HG03066 (cell line): ENCODE measurements around the gene MPO.

ENCODE experiments used
- ATAC-seq: cut with Tn5 transposase; IDR thresholded peaks from one replicate; pipeline ENCODE4 v1.9.1; 2021; ENCODE audit warnings: low read depth; ENCODE audit not compliant: unreplicated experiment

Gene MPO

DNA sequence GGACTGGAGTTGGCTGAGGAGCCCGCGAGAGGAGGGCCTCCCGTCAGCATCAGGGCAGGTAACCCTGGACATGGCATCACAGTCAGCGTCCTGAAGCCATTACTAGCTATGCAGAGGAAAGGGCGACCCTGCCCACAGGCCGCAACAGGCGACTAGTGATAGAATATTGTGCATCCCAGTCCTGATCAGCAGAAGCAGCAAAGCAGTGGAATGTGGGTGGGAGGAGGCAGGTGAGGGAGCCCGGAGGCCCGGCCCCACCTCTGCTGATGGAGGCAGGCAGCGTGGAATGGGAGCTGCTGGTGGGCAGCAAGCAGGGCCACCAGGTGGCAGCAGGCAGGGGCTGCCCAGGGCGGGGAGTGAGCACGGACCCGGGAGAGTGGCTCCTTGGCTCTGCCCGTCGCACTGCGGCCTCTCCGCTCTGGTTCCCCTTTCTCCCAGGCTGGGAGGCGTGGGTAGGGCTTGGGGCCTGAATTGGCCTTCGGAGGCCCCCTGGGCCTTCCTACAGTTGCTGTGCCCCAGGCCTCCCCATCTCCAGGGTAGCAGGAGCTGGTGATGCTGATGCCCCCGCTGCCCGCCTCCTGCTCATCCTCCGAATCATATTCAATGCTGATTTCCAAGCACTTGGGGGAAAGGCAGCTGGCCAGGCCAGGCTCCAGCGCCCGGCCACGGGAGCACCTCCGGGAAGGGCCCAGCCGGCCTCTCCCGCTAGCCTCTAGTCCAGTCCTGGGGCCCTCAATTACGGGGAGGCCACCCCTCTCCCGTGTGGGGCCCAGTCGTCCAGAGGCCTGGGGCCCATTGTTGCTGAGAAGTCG, 27.6 kb upstream of the MPO start:
- ATAC-seq, result no peak

DNA sequence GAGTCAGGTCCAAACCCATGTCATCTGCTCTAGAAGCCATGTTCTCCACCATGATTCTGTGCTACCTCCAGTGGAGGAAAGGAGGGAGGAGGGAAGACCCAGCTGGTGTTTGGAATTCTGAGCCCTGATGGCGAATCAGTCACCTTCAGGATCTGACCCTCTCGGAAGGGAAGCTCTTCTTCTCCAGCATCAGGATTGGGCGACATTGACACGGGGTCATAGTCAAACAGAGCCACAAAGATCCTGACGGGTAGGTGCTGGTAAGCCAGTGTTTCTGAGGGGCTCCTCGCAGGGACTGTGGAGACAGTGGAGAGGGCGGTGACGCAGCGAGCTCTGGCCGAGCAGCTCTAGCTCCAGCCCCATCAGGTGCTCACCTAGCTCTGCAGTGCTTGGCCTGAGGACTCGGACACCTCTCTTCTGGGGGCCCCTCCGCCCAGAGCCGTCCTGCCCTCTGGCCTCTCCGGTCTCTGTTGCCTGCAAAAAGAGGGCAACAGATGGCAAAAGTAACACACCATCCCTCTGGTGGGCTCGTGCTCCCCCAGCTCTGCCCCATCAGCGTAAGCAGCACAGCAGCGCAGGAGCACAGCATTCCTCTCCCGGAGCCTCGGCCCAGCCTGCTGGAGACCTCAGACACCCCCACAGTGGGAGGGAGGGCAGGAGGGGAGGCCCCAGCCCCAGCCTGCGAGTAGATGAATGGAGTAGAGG, 26.9 kb upstream of the MPO start:
- no peak for ATAC-seq

DNA sequence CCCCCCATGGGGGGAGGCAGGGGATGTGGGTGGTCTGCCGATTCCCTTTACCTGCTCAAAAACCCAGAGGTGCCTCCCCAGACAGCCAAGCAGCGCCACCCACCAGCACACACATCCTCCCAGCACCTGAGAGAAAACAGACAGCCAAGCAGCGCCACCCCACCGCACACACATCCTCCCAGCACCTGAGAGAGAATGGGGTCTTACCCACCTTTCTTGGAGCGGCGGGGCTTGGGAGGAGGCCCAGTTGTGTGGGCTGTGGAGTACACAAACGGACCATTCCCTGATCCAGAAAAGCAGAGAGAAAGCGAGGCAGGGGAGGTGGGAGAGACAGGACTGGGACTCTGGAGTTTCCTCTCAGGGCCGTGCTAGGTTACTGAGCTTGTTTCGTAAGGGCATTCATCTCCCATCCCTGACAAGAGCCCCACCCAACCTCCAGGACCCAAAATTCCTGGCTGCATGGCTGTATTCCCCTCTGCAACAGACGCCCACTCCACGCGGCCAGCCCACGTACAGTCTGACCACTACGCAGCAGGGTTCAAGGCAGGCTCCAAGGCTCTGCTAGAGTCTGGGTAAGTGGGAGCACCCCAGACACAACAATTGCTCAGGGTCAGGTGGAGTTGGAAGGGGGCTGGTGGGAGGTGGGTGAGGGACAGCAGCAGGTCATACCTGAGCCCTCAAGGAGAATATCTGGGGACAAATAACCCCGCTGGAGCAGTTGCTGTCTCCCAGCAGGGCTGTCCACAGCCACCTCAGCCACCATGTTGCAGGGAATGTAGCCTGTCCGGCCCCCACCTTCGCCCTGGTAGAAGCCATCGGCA, 25.6 kb upstream of the MPO start:
- ATAC-seq, result no peak

DNA sequence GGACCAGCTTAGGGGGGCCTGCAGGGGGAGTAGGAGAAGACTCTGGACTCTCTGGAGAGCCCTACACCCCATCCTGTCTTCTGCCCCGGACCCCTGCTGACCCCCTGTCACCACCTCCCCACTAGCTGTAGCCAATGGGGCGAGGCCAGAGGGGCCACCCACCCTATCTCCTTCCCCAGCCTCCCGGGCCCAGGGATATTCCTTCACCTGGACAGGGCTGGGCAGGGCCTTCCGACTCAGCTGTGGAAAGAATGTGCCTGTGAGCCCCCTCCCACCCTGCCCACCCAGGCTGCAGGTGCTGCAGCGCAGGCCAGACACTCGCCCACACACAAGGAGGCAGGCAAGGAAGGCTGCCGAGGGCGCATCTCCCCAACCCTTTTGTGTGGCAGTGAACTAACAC, 24.9 kb upstream of the MPO start:
- ATAC-seq, result no peak

DNA sequence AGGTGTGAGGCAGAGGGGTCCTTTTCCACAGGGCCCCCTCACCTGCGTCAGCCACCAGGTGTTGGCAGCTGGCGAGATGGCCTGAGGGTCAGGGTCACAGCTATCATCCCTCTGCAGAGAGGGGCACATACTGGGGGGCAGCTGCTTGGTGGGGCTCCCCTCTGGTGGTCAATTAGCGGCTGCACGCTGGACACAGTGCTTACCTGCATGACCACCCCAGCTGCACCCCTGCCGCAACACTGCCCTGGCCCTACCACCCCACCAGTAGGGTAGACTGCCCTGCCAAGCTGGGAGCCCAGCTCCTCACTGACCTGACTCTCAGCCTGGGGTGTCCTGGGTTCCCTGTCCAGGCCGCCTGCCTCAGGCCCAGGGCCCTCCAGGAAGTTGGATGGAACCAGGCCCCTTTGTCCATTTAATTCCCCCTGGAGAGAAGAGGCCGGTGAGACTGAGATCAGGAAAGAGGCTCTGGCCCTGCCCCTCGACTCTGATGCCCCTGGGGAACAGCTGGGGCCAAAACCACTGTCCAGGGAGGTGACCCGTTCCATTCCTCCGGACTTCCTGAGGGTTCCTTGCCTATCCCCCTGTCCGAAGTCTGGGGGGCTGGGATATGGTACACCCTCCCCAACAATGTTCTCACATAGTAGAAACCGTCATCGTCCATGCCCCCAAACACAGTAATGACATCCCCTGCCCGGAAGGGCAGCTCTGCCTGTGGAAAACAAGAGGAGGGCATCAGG, 24.2 kb upstream of the MPO start:
- ATAC-seq, result no peak

DNA sequence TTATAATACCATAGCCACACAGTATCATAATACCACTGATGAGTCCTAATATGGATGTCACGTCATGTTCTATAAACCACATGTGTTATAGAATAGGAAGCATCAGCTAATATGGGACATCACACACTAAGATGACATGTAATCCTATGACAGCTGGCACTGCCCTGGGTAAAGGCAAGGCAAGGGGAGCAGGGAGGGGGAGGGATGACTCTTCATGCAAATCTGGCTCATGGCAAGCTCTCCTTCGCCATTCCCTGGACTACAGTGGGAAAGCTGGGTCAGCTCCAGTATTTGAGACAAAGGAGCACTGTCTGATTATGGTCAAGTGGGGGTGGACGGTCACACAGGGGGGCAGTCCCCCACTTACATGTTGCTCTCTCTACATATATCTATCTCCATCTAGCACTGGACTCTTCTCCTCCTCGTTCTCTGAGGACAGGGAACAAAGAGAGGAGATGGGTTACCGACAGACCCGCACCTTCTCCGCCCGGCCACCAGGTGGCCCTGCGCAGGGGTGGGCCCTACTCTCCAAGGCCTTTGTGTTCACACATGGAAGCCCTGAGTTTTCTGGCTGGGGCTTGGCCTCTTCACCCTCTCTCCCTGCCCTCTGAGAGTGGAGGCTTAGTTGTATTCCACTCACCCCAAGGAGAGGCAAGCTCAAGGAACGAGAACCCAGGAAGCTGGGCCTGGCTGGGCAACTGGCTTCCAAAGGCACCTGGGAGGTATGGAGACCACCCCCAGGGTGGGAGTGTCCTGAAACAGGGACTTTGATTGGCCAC, 23.4 kb upstream of the MPO start:
- no peak for ATAC-seq

DNA sequence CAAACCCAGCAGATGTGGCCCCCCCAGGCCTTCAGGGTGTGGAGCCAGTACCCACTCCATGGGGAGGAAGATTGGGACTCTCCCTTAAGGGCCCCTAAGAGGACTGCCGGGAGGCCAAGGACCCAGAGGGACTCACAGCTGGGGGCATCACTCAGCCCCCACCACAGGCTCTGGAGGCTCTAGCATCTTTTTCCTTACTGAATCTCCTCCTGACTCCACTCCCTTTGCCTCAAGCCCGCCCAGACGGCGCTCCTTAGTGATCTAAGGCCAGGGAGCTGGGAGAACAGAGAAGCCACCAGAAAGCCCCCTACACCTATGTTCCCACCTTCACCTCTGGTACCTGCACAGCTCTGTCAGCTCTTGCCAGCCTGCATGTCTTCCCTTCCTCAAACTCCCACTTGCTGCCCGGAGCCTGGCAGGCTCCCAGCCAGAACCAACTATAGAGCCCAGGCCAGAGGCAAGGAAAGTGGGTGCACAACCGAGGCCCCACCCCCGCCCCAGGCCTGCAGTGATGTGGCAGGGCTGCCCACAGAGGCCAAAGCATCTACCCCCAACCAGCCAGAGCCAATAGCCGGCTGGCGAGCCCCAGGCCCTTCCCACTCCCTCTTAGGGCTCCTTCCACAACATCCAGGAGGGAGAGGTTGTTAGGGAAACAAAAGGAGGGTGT, 22.3 kb upstream of the MPO start:
- no peak for ATAC-seq

DNA sequence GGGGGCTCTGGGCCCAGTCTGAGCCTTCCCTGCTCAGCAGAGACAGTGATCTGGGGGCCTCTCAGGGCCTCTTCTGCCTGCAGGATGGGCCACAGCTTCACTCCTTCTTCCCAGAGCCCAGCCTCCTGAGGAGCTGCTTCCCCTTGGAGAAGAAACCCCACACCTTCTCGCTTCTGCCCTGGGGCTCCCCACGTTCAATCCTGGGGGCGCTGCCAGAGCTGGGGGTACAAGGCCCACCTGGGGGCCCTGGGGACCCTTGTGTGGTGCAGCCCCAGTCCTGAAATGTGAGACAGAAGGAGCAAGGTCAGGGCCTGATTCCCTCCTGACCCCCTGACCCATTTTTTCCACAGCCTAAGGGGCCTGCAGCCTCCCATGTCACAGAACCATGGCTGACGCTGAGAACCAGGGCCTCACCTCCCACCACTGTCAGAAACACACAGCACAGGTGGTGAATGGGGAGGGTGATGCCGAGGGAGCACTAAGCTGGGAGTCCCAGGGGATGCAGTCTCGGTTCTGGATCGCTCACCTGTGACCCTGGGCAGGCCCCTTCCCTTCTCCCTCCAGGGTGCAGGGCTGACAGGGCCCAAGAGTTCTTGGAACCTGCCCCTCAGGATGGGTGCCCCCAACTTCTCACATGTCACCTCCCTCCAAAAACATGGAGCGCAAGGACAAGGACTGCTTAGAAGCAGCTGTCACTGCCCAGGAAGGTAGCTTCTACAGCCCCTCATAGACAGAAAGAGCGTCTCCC, 21.6 kb upstream of the MPO start:
- no peak for ATAC-seq

DNA sequence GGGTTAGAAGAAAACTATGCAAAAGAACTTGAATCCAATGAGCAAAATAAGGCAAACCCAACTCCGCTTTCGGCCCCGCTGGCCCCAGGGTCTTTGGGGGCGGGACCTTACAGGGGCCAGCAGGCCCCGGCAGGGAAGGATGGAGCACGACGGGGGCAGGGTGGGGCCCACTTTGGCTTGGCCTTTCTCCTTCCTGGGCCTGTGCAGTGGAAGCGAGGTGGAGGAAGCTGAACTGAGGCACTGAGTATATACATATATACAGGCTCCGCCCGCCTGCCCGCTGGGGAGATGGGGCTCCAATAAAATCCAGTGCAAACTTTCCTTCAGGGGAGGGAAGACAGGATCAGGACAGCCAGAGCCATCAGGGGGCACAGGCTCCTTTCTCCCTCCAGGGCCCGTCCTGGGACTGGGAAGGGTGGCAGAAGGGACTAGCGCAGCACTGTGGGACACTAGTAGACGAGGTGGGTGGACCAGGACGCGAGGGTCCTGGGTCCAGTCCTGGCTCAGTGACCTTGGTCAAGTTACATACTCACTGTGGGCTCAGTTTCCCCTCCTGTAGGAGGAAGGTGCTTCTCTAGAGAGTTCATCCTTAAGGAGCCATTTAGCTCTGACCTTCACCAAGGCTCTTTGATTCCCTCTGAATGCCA, 20.9 kb upstream of the MPO start:
- ATAC-seq, result no peak

DNA sequence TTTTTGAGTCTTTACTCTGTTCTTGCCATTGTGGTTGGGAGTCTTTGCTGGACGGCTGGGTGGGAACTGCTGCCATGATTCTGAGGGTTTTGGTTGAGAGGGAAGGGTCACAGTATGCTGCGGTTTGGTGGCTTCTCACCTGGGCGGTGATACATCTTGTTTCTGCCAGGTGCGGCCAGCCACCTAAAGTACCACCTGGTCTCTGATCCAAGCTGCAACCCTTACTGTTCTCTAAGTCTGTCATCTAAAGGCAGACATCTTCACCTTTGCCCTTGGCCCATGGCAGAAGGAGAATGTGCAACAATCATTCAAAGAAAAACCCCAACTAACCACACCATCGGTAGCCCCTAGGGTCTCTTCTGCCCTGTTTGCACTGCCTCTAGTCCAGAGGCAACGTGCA, 19.6 kb upstream of the MPO start:
- ATAC-seq, result no peak

DNA sequence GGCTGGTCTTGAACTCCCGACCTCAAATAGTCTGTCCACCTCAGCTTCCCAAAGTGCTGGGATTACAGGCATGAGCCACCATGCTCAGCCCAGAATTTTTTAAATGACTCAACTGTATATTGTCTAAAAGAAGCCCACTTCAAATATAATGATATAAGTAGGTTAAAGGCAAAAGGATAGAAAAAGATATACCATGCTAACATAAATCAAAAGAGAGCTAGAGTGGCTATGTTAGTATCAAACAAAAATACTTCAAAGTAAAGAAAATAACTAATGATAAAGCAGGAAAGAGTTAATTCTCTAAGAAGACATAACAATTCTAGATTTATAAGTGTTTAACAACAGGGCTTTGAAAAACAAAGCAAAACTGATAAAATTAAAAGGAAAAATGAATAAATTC, 13.3 kb upstream of the MPO start:
- no peak for ATAC-seq

DNA sequence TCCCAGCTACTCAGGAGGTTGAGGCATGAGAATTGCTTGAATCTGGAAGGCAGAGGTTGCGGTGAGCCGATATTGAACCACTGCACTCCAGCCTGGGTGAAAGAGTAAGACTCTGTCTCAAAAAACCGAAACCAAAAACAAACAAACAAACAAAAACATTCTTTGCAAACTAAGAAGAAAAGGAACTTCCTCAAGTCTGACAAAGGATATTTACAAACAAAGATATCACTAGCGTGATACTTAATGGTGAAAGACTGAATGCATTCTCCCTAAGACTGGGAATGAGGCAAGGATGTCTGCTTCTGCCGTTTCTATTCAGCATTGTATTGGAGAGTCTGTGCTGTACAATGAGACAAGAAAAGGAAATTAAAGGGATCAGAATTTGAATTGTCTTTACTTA, 10.5 kb upstream of the MPO start:
- no peak for ATAC-seq

DNA sequence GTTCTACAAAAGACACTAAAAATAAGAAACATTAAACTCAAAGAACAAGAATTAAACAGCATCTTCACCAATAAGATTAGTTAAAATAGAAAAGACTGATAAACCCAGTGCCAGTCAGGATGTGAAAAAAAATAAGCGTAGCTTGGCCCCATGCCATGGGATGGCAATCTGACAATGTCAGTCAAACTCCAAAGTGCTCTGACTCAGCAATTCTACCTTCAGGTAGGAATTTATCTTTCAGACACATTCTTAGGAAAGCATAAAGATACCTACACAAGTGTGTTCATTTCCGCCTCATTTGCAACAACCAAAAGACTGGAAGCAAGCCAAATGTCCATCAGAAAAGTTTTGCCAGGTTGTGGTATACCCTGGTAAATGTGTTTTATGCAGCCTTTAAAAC, 9.1 kb upstream of the MPO start:
- ATAC-seq, result no peak

DNA sequence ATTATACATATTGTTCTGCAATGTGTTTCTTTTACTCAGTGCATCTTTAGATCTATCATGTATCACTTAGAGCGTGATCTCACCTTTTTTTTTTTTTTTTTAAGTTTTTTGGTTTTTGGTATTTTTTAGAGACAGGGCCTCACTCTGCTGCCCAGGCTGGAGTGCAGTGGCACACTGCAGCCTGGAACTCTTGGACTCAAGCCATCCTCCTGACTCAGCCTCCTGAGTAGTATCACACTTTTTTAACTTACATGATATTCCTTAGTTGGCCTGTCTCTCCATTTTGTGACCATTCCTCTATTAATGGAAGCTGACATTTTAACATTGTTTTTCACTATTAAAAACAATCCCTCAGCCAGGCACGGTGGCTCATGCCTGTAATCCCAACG, 4.7 kb upstream of the MPO start:
- no peak for ATAC-seq

DNA sequence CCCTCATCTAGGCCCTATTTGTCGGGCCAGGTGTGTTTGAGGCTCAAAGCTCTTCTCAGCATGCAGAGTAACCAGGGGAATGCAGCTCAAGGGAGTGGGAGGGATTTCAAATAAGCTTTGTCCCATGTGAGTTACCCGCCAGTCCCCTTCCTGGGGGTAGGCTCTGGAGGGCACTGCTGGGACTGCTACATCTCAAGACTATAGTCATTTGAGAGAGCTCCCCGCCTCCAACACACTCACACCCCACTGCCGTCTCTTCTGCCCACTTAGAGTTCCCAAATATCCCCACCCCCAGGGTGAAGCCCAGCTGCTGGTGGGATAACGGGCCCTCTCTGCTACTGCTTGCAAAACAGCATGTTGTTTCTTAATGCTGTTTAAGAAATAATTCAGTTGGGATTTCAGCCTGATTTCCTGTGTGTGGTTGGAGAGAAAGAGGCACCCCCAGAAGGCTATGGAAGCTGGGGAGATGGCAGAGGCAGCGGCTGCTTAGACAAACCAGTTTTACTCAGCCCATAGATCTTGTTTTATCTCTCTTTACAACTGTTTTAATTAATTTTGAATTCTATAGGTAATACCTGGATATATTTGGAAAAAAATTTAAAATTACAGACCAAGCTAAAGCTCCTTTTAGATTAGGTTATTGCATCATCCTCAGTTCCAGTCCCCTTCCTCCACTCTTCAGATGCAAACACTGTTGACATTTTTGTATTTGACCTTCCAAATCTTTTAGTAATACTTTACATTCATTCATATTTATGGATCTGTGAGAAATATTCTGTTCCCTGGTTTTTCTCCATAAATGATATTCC, 4.1 kb upstream of the MPO start:
- no peak for ATAC-seq

DNA sequence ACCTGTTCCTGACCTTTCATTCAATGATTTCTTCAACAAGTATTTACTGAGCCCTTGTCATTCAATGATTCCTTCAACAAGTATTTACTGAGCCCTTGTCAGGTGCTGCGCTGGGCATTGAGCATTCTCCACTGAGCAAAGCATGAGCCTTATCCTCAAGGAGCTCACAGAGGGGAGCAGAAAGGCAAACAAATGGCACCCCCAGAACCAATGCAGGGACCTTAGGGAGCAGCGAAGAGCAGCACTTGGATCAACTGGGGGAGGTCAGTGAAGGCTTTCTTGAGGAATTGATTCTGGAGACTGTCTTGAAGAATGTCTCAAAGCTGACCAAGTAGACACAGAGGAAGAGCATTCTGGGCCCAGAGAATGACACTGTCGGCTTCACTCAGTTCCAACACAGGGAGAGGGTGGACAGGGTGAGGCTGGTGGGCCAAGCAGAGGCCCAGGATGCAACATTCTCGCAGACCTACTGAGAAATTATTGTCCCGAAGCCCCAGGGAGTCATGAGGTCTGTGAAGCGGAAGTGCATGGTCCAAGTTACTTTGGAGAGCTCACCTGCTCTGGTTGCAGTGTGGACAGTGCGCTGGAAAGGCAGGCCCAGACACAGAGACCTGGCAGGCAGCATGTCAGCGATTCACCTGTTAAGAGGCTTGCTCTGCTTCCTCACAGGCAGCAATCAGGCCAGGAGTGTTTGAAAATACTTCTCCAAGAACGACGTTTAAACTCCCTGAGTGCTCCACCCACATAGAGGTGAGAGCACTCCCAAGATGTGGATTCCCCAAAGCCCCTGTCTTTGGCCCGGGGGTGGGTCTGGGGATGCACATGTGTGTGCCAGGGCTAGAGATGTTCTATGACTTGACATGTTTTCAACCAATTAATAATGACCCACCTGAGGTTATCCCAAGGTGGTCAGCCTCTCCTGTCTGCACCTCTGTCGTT, 3.2 kb upstream of the MPO start:
- ATAC-seq, result no peak
